HG03066 (cell line): ENCODE data around the gene COA8.

Source experiments
- ATAC-seq: cut with Tn5 transposase; IDR thresholded peaks from one replicate; pipeline ENCODE4 v1.9.1; 2021; ENCODE audit warnings: low read depth; ENCODE audit not compliant: unreplicated experiment

COA8 gene, protein sequence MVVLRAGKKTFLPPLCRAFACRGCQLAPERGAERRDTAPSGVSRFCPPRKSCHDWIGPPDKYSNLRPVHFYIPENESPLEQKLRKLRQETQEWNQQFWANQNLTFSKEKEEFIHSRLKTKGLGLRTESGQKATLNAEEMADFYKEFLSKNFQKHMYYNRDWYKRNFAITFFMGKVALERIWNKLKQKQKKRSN

DNA sequence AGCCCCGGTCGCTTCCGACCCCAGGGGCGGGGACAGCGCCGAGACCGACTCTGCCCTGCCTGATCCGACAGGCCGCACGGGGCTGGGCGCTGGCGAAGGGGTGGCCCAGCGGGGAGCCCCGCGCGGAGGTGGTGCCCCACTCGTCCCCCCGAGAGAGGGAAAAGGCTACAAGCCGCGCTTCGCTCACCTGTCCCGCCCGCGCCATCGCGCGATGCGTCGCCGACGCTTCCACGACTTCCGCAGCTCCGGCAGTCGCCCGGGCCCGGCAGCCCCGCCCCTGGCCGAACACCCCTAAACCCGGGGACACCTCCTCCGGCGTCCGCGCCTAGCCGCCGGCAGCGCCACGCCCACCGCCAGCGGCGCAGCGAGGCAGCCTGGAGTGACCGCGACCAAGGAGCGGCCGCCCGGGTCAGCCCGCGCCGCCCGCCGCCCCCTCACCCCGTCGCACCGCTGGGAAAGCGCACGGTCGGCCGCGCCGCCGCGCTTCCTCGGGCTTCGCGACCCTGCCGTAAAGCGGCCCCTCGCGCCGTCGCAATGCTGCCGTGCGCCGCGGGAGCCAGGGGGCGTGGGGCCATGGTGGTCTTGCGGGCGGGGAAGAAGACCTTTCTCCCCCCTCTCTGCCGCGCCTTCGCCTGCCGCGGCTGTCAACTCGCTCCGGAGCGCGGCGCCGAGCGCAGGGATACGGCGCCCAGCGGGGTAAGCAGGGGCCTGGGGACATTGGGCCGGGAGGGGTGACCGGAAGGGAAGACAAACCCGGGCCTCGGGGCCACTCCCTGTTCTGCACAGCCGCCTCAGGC, at the start of gene COA8, which contains the start of gene BAG5:
Gene COA8, plus strand, starts transcription at position 532 of the 797 bp plus-strand sequence. Its CDS starts 42 bp downstream, at position 574.
Gene BAG5, minus strand, starts transcription at position 229 of the 797 bp plus-strand sequence. CDS start 1,493 bp downstream, outside the sequence.
- peak; percentile 72 for ATAC-seq

DNA sequence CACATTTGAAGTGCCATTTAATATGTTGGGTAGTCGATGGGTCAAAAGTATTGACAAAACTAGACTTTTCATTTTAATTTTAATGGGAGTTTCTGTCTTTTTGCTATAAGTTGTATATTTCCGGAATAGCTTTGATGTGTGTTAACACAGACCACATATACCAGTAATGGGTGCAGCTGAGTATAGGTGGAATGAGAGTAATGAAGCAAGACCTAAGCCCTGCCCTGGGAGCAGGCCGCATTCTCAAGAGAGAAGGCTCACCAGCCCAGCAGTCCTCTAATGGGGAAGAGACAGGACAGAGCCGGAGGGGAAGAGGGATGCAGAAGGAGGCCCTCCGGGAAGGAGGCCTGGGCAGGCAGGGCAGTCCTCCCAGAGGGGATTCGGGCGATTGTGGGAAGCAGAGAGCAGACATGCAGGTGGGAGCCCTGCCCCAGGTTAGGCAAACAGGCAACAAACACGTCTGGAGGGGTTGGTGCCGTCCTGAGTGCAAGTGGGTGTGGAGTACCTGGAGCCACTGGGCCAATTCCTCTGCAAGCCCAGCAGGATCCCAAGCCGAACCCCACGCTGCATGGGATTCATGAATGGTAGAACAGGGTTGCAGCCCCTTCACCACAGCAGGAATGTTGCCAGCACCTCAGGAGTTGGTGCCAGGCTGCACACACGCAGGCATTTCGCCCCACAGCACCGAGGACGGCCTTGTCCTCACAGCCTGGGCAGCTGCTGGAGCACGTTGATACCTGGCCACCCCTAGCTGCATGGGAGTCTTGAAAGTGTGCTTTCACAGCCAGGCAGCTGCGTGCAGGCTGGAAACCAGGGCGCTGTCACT, 48.0 kb upstream of the COA8 start:
- no peak for ATAC-seq

DNA sequence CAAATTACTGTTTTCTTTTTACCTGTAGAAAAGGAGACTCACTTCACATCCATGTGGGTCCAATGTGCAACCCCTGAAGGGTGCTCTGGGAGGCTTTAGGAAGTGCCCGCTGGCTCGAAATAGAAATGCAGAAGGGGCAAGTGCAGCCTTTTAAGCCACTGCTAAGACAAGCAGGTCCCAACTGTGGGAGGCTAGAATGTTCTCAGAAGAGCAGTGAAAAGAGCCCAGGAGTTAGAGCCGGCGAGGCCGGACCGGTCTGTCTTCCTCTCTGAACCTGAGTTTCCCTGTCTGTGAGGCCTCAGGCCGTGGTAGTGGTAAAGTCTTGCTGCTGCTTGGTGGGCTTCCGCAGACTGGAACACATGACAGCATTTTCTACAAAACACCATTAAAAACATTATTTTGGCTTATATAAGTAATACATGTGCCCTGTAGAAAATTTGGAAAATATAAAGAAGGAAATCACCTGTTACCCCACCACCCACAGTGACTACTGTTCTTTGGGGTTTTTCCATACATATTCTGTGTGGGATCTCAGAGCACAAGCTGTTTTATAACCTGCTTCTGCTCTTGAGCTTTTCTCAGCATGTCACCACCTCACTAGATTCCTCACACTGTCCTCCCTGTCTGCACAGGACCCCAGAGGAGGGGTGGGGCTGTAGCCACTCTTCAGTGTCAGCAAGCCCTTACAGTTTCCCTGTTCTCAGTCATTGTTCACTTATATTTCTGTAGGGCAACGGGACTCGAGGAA, 46.2 kb upstream of the COA8 start:
- no peak for ATAC-seq

DNA sequence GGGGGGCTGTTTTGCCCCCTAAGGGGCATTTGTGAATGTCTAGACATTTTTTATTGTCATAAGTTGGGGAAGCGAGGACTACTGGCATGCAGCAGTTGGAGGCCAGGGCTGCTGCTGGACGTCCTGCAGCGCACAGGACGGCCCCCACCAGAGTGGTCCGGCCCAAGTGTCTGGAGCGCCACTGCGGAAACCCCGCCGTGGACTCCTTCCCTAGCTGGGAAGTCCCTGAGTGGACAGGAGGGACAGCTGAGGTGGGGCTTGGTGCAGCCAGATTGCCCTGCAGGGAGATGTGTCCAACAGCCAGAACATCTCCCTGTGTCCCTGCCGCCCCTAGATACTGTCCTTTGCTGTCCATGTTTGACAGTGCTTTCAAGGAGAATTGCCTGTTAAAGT, 45.6 kb upstream of the COA8 start:
- no peak for ATAC-seq

DNA sequence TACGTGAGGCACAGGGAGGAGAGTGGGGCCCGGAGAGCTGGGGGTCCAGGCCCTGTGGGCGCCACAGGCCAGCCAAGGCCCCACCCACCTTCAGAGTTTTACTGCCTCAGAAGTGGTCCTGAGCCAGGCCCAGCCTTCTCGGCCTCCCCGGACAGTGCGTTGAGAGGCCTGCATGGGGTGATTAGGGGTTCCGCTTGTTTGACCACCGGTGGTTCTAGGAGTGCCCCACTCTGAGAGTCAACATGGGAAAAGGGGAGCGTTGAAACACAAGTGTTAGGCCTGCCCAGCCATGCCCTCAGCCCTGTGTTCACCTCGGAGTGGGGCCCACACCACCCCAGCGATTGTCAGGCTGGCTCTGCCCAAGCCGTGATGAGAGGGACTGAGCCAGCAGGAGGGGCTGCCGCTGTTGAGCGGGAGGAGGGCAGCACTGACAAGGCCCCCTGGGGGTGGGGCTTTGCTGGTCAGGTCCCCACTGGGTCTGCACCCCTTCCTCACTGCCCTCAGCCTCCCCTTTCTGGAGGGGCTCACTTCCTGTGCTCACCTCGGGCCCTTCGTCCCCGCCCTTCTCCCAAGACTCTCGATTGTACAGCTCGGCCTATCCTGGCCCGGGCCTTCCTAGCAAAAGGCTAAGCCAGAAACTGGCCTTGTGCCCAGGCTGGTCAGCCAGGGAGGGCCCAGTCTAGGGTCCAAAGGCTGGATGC, 44.9 kb upstream of the COA8 start:
- no peak for ATAC-seq

DNA sequence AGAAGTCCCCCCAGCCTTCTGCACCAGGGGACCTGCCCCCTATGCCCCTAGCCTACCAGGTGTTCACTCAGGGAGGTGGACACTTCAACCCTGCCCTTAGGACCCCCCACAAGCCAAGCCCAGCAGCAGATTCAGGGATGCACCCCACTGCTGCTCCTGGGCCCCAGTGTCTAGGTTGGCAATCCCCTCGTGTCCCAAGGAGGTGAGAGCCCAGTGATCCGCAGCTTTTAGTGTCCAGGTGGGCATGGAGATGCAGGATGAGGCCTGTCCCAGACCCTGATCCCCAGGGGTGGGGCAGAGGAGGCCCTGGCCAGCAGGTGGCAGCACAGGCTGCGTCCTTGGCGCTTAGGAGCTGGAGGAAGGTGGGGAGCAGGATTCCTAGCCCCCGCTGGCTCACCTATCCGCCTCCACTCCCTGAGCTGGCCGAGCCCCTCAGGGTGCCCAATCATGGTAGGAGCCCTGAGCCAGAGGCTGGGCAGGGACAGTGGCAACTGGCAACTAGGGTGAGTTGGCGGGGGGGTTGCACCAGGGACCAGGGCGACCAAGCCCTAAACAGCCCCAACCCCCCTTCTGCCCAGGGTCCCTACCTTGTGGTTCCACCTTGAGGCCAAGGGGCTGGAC, 44.2 kb upstream of the COA8 start:
- ATAC-seq = no peak

DNA sequence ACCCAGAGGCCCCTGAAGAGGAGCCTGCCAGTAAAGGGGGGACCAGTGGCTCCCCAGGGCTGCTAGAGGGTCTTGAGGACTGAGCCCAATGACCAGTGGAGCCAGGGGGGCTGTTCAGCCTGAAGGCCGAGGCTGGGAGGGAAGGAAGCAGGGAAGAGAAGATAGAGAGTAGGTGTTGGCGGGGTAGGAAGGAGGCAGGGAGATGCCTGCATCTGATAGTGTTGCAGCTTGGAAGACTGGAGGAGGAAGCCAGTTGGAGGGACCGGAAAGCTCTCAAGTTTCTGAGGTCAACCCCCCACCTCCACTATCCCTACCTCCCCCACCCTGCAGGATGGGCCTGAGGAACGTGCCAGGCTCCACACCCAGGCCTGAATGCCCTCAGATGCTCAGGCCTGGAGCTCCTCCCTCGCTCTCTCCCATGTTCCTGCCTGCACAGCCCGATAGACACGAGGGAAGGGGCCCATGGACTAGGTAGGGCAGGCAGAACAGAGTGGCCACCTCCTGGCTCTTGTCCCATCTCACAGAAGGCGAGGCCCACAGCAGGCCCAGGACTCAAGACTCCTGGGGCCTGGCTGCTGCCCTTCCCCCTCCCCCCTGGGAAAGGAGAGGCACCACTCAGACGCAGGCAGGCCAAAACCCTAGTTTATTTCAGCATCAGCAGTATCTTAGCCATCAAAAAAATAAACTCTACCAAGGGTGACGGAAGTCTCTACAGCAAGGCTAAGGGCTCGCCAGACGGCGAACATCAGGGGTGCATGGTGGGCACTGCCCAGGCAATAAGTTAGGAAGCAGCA, 43.5 kb upstream of the COA8 start:
- no peak for ATAC-seq

DNA sequence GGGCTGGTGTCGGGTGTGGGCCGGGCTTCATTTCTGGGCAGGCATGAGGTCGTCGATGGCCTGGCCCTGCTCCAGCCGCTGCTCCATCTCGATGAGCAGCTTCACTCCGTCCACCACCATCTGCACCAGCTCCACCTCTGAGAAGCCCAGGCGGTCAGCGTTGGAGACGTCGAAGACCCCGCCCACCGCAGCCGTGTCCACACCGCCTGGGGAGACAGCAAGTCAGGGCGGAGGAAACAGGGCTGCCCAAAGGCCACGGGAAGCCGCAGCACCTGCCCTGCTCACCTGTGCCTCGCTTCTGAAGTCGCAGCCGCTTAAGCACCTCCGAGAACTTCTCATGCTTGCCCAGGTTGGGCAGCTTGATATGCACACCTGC, 42.9 kb upstream of the COA8 start:
- ATAC-seq = no peak

DNA sequence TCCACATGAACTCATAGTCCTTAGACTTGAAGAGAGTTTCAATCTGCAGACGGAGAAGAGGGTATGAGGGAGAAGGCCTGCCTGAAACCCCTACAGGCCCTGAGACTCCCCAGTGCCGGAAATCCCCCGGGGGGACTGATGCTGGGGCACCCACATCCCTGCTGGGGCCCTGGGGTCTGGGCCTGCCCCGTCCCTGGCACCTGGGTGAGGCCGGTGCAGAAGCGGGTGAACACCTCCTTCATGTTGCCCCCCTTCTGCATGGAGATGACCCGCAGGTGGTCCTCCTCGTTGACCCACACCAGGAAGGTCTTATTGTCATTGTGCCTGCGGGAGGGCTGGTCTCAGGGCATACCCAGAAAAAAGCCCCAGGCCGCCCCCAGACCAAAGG, 42.5 kb upstream of the COA8 start:
- no peak for ATAC-seq

DNA sequence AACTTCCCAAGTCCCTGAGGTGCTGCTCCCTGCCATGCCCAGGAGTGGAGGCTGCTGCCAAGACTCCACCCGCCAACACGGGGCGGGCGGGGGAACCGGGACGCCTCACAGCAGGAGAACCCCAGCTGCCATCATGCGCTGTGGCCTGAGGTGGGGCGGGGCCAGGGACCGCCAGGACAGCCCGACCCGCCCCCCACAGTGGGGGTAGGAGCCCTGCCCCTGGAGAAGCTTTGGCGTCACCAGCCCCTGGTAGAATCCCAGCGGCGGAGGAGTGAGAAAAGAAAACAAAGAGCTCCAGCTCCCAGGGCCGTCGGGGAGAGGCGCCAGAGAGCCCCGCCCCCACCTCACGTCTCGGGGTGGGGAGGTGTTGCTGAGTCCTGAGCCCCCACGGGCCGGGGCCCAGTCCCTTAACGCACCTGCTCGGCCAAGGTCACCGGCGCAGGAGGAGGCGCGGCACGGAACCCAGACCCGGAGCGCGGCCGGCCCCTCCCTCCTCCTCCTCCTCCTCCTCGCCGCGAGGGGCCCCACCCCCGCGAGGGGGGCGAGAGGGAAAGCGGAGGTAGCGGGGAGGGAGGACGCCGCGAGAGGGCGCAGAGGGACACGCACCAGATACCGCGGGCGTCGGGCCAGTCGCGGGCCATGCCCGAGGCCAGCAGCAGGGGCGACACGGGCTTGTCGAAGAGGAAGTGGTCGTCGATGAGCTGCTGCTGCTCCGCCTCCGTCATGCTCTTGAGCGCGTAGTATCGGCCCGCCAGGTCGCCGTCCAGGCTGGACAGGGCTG, 41.9 kb upstream of the COA8 start:
- no peak for ATAC-seq

DNA sequence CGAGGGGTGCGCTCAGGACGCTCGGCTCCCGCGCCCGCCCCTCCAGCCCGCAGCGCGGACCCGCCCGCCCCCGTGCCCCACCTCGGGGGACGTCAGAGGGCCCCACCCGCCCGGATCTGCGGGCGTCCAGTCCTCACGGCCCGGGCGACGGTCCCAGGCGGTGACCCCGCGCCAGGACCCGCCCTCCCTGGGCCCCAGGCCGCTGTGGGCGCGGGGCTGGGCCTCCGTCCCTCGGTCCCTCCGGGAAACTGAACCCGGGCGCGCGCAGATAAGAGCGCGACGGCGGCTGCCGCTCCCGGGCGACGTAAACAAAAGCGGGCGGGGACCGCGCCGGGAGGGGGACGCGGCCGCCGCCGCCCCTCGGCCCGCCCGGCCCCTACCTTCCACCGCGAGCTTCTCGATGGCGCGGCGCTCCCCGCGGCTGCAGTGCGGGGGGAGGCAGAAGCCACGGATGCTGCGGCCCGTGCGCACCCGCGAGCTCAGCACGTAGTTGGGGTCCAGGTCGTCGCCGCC, 41.3 kb upstream of the COA8 start:
- no peak for ATAC-seq

DNA sequence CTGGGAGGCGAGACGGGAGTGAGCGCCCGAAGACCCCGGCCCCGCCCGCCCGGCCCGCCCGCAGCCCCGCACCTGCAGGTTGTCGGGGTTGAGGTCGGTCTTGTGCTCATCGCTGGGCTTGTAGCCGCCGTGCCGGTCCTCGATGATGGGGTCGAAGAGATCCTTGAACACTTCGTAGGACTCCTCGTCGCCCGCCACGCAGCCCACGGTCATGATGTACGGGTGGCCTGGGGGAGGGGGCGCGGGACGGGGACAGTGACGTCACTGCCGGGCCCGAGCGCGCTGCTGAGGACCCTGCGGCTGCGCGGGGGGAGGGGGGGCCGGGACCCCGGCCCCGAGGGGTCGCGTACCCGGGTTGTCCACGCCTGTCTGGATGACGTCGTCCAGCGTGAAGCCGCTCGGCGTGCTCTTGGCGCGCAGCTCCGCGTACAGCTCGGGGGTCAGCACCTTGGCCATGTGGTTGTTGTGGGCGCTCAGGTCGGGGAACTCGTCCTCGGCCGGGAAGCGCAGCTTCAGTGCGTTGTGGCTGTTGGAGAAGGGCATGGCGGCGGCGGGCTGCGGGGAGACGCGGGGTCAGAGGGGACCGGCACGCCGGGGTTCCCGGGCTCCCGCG, 40.7 kb upstream of the COA8 start:
- no peak for ATAC-seq

DNA sequence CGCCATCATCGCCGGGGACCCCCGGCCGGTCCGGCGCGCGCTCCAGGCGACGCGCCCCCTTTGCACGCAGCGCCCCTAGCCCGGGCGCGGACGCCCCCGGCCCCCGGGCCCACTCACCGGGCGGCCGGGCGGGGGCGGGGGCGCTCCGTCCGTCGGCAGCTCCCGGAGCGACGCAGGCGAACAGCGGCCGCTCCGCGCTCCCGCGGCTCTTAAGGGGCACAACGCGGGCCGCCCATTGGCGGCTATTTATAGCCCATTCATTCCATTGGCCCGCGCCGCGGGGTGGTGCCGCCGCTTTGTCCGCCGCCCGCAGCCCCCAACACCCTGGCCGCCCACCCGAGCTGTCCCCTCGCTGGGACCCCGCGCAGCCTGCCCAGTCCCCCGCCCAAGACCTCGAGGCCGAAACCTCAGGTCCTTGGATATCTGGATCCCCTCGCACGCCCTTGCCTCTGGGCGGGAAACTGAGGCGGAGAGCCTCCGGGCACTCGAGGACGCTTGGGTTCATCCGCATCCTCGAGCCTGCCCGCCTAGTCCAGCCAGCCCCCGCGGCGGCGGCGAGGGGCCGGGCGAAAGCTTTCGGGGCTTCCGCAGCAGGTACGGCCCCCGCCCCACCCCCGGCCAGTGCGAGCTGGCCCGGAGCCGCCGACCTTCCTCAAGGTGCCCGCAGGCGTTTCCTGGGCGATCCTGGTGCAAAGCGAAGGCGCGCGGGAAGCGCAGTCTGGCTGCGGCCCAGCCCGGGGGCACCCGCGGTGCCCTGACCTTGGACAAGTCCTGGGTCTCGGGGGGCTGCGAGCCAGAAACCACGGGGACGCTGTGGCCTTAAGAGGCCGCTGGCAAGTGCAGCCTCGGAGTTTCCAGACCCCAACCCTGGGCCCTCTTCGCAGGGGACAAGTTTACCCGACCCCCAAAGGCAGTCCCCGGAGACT, 39.8 kb upstream of the COA8 start, which contains the start of gene CKB:
Gene CKB, minus strand, starts transcription at position 182 of the 926 bp plus-strand sequence. CDS start 337 bp downstream, outside the sequence.
- no peak for ATAC-seq

DNA sequence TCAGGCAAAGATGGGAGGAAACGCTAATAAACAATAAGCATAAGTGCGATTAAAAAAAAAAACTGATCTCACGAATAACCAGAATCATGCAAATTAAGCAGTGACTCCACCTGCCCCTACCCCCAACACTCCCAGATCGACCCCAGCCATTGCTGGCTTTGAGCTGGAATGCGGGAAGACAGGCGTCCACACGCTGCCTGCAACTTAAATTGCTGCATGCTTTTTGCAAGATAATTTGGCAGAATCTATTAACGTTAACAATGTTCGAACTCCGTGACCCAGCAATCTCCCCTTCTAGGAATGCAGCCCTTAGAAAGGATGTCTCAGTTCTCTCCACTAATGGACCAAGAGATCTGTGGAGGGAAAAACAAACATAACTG, 39.2 kb upstream of the COA8 start:
- no peak for ATAC-seq

DNA sequence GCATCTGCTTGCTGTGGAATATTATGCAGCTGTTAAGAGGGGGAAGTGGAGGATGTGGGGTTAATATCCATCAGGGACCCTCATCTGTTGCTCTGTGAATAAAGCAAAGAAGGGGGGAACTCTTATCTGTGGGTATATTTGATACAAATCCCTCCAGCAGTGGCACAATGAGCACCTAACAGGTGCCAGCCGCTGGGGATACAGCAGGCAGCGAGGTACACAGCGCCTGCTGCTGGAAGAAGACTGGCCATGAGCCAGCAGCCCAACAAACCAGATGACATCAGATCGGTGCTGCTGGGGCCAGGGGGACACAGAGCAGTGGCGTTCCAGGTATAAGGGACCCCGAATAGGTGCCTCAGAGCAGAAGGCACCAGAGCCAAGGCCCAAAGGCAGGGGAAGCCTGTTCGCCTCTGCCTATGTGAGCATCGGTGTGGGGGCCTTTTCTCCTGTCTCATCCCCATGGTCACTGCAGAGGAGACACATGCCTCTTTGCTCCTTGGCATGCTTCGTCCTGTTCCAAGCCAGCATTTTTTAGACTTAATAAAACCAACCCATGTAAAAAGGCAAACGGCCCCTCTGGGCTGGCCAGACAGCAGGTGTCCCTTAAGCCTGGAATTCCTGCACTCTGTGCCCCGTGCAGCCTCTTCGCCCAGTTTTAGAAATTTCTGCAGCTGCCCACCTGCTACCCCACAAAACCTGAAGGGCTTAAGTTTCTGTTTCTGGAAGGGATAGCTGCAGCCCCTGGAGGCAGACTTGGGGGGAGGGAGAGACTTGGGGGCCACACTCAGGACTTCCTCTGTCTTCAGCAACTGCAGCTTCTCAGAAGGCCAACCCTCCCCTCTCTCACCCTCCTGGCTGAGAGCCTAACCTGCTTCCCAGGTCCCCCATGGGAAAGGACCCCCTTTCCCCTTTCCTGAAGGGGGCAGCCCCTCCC, 38.5 kb upstream of the COA8 start:
- ATAC-seq = no peak
